ENCODE data around the gene ERBB2.
"Not testable (repeated sequence)": the region's sequence is repeated elsewhere in the genome, so short reads cannot be mapped to it uniquely, and the experiment has no call there.

The ERBB2 gene

DNA sequence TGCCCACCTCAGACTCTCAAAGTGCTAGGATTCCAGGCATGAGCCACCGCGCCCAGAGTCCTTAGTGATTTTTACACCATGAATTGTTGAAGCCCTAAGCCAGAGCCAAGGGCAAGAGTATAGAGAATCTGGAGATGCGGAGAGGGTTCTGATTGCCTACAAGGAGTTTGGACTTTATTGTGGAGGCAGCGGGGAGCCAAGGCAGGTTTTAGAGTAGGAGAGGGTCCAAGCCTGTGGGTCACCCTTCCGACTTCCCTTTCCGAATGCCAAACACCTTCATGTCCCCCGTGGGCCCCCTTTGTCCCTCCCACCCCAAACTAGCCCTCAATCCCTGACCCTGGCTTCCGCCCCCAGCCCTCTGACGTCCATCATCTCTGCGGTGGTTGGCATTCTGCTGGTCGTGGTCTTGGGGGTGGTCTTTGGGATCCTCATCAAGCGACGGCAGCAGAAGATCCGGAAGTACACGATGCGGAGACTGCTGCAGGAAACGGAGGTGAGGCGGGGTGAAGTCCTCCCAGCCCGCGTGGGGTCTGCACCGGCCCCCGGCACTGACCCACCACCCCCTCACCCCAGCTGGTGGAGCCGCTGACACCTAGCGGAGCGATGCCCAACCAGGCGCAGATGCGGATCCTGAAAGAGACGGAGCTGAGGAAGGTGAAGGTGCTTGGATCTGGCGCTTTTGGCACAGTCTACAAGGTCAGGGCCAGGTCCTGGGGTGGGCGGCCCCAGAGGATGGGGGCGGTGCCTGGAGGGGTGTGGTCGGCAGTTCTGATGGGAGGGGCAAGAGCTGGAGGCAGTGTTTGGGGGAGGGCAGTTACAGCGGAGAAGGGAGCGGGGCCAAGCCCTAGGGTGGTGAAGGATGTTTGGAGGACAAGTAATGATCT, 23.3 kb downstream of the ERBB2 start:
- Mint-ChIP-seq H3K4me3 (no peak overlapping the region), H3K36me3 (ENCODE audit: low read depth) (peaks cover 49% of the 10 kb centered on the region), H3K27me3 (ENCODE audit: low read depth) (no peaks in the 10 kb centered on the region), H3K27ac (no peak overlapping the region), H3K4me1 (no peaks in the 10 kb centered on the region), H3K9me3 (no peaks in the 10 kb centered on the region)
- TF ChIP-seq, protein P1, sequence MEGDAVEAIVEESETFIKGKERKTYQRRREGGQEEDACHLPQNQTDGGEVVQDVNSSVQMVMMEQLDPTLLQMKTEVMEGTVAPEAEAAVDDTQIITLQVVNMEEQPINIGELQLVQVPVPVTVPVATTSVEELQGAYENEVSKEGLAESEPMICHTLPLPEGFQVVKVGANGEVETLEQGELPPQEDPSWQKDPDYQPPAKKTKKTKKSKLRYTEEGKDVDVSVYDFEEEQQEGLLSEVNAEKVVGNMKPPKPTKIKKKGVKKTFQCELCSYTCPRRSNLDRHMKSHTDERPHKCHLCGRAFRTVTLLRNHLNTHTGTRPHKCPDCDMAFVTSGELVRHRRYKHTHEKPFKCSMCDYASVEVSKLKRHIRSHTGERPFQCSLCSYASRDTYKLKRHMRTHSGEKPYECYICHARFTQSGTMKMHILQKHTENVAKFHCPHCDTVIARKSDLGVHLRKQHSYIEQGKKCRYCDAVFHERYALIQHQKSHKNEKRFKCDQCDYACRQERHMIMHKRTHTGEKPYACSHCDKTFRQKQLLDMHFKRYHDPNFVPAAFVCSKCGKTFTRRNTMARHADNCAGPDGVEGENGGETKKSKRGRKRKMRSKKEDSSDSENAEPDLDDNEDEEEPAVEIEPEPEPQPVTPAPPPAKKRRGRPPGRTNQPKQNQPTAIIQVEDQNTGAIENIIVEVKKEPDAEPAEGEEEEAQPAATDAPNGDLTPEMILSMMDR (IDR thresholded peaks at IDR 0.05; ENCODE audit: unreplicated experiment in 3 of 3), result no peak

DNA sequence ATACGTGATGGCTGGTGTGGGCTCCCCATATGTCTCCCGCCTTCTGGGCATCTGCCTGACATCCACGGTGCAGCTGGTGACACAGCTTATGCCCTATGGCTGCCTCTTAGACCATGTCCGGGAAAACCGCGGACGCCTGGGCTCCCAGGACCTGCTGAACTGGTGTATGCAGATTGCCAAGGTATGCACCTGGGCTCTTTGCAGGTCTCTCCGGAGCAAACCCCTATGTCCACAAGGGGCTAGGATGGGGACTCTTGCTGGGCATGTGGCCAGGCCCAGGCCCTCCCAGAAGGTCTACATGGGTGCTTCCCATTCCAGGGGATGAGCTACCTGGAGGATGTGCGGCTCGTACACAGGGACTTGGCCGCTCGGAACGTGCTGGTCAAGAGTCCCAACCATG, 24.9 kb downstream of the ERBB2 start:
- Mint-ChIP-seq H3K27ac (no peak overlapping the region), H3K4me3 (no peak overlapping the region), H3K4me1 (peaks cover 11% of the 10 kb centered on the region), H3K27me3 (ENCODE audit: low read depth) (no peaks in the 10 kb centered on the region), H3K36me3 (ENCODE audit: low read depth) (peaks cover 45% of the 10 kb centered on the region), H3K9me3 (no peaks in the 10 kb centered on the region)
- TF ChIP-seq, protein P1 (IDR thresholded peaks at IDR 0.05; ENCODE audit: unreplicated experiment in 3 of 3), result no peak

DNA sequence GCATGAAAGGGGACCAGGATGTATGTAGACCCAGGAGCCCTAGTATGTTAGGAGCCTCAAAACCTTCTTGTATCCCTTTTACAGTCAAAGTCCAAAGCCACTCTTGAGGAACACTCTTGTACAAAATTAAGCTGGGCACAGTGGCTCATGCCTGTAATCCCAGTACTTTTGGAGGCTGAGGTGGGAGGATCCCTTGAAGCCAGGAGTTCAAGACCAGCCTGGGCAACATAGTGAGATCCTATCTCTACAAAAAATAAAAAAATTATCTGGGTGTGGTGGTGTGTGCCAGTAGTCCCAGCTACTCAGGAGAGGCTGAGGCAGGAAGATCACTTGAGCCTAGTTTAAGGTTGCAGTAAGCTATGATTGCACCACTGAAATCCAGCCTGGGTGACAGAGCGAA, 26.1 kb downstream of the ERBB2 start:
- Mint-ChIP-seq H3K4me1 (peaks cover 14% of the 10 kb centered on the region), H3K36me3 (ENCODE audit: low read depth) (peaks cover 38% of the 10 kb centered on the region)
- not testable (repeated sequence) for H3K27ac Mint-ChIP-seq; H3K9me3 Mint-ChIP-seq; H3K27me3 Mint-ChIP-seq (ENCODE audit: low read depth); H3K4me3 Mint-ChIP-seq

DNA sequence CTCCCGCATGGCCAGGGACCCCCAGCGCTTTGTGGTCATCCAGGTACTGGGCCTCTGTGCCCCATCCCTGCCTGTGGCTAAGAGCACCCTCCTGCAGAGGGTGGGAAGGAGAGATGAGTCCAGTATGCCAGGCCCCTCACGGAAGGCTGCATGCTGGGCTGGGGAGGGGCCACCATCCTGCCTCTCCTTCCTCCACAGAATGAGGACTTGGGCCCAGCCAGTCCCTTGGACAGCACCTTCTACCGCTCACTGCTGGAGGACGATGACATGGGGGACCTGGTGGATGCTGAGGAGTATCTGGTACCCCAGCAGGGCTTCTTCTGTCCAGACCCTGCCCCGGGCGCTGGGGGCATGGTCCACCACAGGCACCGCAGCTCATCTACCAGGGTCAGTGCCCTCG, 26.8 kb downstream of the ERBB2 start:
- TF ChIP-seq, protein P1 (IDR thresholded peaks at IDR 0.05; ENCODE audit: unreplicated experiment in 3 of 3), result no peak
- no peak overlapping the region for H3K27ac Mint-ChIP-seq
- H3K36me3 Mint-ChIP-seq (ENCODE audit: low read depth), result peaks cover 35% of the 10 kb centered on the region
- no peaks in the 10 kb centered on the region for H3K9me3 Mint-ChIP-seq
- H3K27me3 Mint-ChIP-seq (ENCODE audit: low read depth), result no peaks in the 10 kb centered on the region
- peaks cover 14% of the 10 kb centered on the region for H3K4me1 Mint-ChIP-seq
- H3K4me3 Mint-ChIP-seq, result no peak overlapping the region

DNA sequence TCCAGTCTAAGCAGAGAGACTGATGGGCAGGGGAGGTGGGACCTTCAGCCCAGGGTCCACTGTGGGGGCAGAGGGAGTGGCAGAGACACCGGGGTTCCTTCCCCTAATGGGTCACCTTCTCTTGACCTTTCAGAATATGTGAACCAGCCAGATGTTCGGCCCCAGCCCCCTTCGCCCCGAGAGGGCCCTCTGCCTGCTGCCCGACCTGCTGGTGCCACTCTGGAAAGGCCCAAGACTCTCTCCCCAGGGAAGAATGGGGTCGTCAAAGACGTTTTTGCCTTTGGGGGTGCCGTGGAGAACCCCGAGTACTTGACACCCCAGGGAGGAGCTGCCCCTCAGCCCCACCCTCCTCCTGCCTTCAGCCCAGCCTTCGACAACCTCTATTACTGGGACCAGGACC, 27.7 kb downstream of the ERBB2 start:
- no peaks in the 10 kb centered on the region for H3K27me3 Mint-ChIP-seq (ENCODE audit: low read depth)
- TF ChIP-seq, protein P1 (IDR thresholded peaks at IDR 0.05; ENCODE audit: unreplicated experiment in 3 of 3), result no peak
- H3K36me3 Mint-ChIP-seq (ENCODE audit: low read depth), result peaks cover 35% of the 10 kb centered on the region
- H3K4me3 Mint-ChIP-seq, result no peak overlapping the region
- H3K9me3 Mint-ChIP-seq, result no peaks in the 10 kb centered on the region
- H3K4me1 Mint-ChIP-seq, result peaks cover 14% of the 10 kb centered on the region
- no peak overlapping the region for H3K27ac Mint-ChIP-seq

DNA sequence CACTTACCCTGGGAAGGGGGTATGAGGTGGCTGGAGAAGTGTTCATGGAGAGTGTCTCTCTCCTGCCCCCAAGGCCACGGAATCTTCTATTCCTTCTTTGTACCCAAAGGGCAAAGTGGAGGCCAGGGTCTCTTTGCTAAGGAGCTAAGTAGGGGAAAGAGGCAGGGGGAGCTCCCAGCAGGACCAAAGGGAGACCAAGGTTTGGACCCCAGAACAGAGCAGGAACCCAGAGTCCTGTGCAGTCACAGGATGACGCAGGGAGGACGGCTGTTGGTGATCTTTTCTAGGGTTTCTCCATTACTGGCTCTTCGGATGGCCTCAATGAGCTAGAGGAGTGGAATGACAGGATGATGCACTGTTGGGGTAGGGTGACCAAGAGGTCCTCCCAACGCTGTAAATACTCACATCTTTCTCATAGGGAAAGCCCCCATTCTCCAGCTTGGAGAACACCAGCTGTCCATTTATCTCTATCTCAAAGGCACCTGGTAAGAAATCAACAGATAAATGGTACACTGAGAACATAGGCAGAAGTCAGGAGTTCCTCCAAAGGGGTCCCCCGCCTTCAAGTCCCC, 29.5 kb downstream of the ERBB2 start:
- H3K27ac Mint-ChIP-seq, result peak overlapping the region; percentile 59 to 83 (median 72)
- peaks cover 21% of the 10 kb centered on the region for H3K36me3 Mint-ChIP-seq (ENCODE audit: low read depth)
- no peaks in the 10 kb centered on the region for H3K27me3 Mint-ChIP-seq (ENCODE audit: low read depth)
- H3K4me3 Mint-ChIP-seq, result peak overlapping the region; percentile 86 to 93 (median 92)
- TF ChIP-seq, protein P1 (IDR thresholded peaks at IDR 0.05; ENCODE audit: unreplicated experiment in 3 of 3), result no peak
- H3K4me1 Mint-ChIP-seq, result peaks cover 14% of the 10 kb centered on the region
- no peaks in the 10 kb centered on the region for H3K9me3 Mint-ChIP-seq
